Mesenchymal stem cell (in vitro differentiated cells and primary cell): ENCODE data around the gene WNK1.

Experiments
- DNase-seq: peaks from one replicate; pipeline ENCODE4 v3.0.0-alpha.2; 2013
- H2AFZ ChIP-seq: one replicate; pipeline ENCODE4 v1.6.1; 2013; ENCODE audit warnings: low read depth, mild to moderate bottlenecking, control low read depth, inconsistent platforms, low read length, moderate library complexity
- H2AK5ac ChIP-seq: 2 replicates; pipeline ENCODE4 v1.6.1; 2013; ENCODE audit warnings: low read length, moderate library complexity, mild to moderate bottlenecking, inconsistent platforms; ENCODE audit not compliant: severe bottlenecking
- H2BK120ac ChIP-seq: one replicate; pipeline ENCODE4 v1.6.1; 2013; ENCODE audit warnings: low read depth, mild to moderate bottlenecking, inconsistent platforms, low read length, moderate library complexity
- H2BK12ac ChIP-seq, 2 experiments: one replicate each; pipeline ENCODE4 v1.6.1; 2013; ENCODE audit warnings: inconsistent platforms in 2 of 2, low read length in 2 of 2, mild to moderate bottlenecking in 2 of 2, moderate library complexity in 2 of 2, control low read depth in 1 of 2
- H2BK15ac ChIP-seq: one replicate; pipeline ENCODE4 v1.6.1; 2013; ENCODE audit warnings: mild to moderate bottlenecking, low read depth, inconsistent platforms; ENCODE audit not compliant: poor library complexity, severe bottlenecking
- H2BK5ac ChIP-seq: 2 replicates; pipeline ENCODE4 v1.6.1; 2013; ENCODE audit warnings: low read depth, mild to moderate bottlenecking, low read length, control low read depth, inconsistent platforms; ENCODE audit not compliant: poor library complexity, severe bottlenecking
- H3K14ac ChIP-seq, 2 experiments: one replicate each; pipeline ENCODE4 v1.6.1; 2013; ENCODE audit warnings: inconsistent platforms in 2 of 2, low read length in 2 of 2, control low read depth in 1 of 2, mild to moderate bottlenecking in 1 of 2, moderate library complexity in 1 of 2
- H3K18ac ChIP-seq, 2 experiments: one replicate each; pipeline ENCODE4 v1.6.1; 2013; ENCODE audit warnings: inconsistent platforms in 2 of 2, low read length in 2 of 2, control low read depth in 1 of 2, low read depth in 1 of 2, mild to moderate bottlenecking in 1 of 2
- H3K23ac ChIP-seq, 2 experiments: one replicate each; pipeline ENCODE4 v1.6.1; 2013; ENCODE audit warnings: inconsistent platforms in 2 of 2, low read length in 2 of 2, mild to moderate bottlenecking in 2 of 2, moderate library complexity in 2 of 2, control low read depth in 1 of 2
- H3K27ac ChIP-seq: 2 replicates; pipeline ENCODE4 v1.5.1; 2013; ENCODE audit warnings: mild to moderate bottlenecking, moderate library complexity, low read length, control low read depth, inconsistent platforms; ENCODE audit not compliant: poor library complexity, severe bottlenecking
- H3K27me3 ChIP-seq, 2 experiments: 2 replicates each; pipeline versions ENCODE4 v1.6.1 to v1.7.0; 2013; ENCODE audit warnings: low read length in 2 of 2, mild to moderate bottlenecking in 2 of 2, moderate library complexity in 2 of 2, control low read depth in 1 of 2, inconsistent platforms in 1 of 2; ENCODE audit not compliant: control insufficient read depth in 1 of 2, insufficient read depth in 1 of 2
- H3K36me3 ChIP-seq, 2 experiments: 2 replicates each; pipeline versions ENCODE4 v1.6.1 to v1.7.0; 2013; ENCODE audit warnings: low read length in 2 of 2, control low read depth in 1 of 2, inconsistent platforms in 1 of 2, low read depth in 1 of 2, mild to moderate bottlenecking in 1 of 2; ENCODE audit not compliant: insufficient read depth in 2 of 2, control insufficient read depth in 1 of 2
- H3K4ac ChIP-seq, 2 experiments: one replicate each; pipeline ENCODE4 v1.6.1; 2013; ENCODE audit warnings: inconsistent platforms in 2 of 2, low read length in 2 of 2, mild to moderate bottlenecking in 2 of 2, moderate library complexity in 2 of 2, control low read depth in 1 of 2, low read depth in 1 of 2
- H3K4me1 ChIP-seq: 2 replicates; pipeline ENCODE4 v1.6.1; 2013; ENCODE audit warnings: low read depth, low read length, control low read depth; ENCODE audit not compliant: control insufficient read depth, insufficient read depth
- H3K4me2 ChIP-seq: 2 replicates; pipeline ENCODE4 v1.6.1; 2013; ENCODE audit warnings: low read length, mild to moderate bottlenecking, inconsistent platforms; ENCODE audit not compliant: poor library complexity, severe bottlenecking
- H3K4me3 ChIP-seq, 2 experiments: 2 replicates each; pipeline versions ENCODE4 v1.5.1 to v1.7.0; 2013; ENCODE audit warnings: low read length in 2 of 2, mild to moderate bottlenecking in 2 of 2, control low read depth in 1 of 2, low read depth in 1 of 2; ENCODE audit not compliant: insufficient read depth in 1 of 2
- H3K79me1 ChIP-seq: replicated peaks from 2 replicates; pipeline ENCODE4 v1.6.1; 2013; ENCODE audit warnings: mild to moderate bottlenecking, control low read depth, low read length, inconsistent platforms; ENCODE audit not compliant: poor library complexity, severe bottlenecking
- H3K9ac ChIP-seq: 2 replicates; pipeline ENCODE4 v1.7.0; 2013; ENCODE audit warnings: mild to moderate bottlenecking, low read length, moderate library complexity
- H3K9me3 ChIP-seq: 2 replicates; pipeline ENCODE4 v1.7.0; 2013; ENCODE audit warnings: mild to moderate bottlenecking, low read length; ENCODE audit not compliant: control insufficient read depth
- H4K8ac ChIP-seq: one replicate; pipeline ENCODE4 v1.6.1; 2013; ENCODE audit warnings: inconsistent platforms, mild to moderate bottlenecking, low read length, moderate library complexity
- H4K91ac ChIP-seq: one replicate; pipeline ENCODE4 v1.6.1; 2013; ENCODE audit warnings: mild to moderate bottlenecking, low read length, inconsistent platforms
- WGBS: methylation state at CpG from one replicate; pipeline ENCODE4 v1.1.7; 2013; ENCODE audit warnings: mixed read lengths; 5-methylcytosine and 5-hydroxymethylcytosine counted together

Gene WNK1

DNA sequence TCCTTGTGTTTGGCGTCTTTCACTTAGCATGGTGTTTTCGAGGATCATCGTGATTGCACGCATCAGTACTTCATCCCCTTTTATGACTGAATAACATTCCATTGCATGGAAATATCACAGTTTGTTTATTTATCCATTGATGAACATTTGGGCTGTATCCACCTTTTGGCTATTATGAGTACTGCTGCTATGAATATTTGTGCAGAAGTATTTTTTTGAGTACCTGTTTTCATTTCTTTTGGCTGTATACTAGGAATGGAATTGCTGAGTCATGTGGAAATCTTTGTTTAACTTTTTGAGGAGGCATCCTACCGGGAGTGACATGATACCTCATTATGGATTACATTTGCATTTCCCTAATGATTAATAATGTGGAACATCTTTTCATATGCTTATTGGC is 66.4 kb downstream of the WNK1 start:
- Histone ChIP-seq H3K4me1 (no peaks in the 10 kb centered on the region), H2BK15ac (no peak overlapping the region), H3K27ac (no peak overlapping the region), H2AK5ac (no peak overlapping the region), H2BK120ac (no peak overlapping the region), H3K18ac (no peak overlapping the region), H3K23ac (no peak overlapping the region), H3K36me3 (peaks cover 6 to 34% of the 10 kb centered on the region in 2 experiments), H3K79me1 (peaks cover 9% of the 10 kb centered on the region), H3K9me3 (peaks cover 12% of the 10 kb centered on the region), H3K9ac (no peak overlapping the region), H2BK5ac (no peak overlapping the region), H3K4me2 (no peak overlapping the region), H3K27me3 (no peaks in the 10 kb centered on the region), H4K91ac (no peak overlapping the region), H2AFZ (no peak overlapping the region), H2BK12ac (no peak overlapping the region), H3K14ac (no peak overlapping the region), H3K4me3 (no peak overlapping the region), H4K8ac (no peak overlapping the region), H3K4ac (no peak overlapping the region)
- DNase-seq, result no peak
- WGBS, result 95% methylated on average over 3 of the region's 5 CpGs

DNA sequence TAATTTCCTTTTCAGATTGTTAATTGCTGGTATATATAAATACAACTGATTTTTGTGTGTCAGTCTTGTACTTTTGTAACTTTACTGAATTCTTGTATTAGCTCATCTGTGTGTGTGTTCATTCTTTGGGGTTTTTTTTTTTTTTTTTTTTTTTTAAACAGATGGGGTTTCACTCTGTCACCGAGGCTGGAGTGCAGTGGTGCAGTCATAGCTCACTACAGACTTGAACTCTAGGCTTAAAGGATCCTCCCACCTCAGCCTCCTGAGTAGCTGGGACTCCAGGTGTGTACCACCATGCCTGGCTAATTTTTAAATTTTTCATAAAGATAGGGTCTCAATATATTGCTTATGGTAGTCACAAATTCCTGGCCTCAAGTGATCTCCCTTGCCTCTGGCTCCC is 68.0 kb downstream of the WNK1 start:
- H2AK5ac ChIP-seq, result no peak overlapping the region

DNA sequence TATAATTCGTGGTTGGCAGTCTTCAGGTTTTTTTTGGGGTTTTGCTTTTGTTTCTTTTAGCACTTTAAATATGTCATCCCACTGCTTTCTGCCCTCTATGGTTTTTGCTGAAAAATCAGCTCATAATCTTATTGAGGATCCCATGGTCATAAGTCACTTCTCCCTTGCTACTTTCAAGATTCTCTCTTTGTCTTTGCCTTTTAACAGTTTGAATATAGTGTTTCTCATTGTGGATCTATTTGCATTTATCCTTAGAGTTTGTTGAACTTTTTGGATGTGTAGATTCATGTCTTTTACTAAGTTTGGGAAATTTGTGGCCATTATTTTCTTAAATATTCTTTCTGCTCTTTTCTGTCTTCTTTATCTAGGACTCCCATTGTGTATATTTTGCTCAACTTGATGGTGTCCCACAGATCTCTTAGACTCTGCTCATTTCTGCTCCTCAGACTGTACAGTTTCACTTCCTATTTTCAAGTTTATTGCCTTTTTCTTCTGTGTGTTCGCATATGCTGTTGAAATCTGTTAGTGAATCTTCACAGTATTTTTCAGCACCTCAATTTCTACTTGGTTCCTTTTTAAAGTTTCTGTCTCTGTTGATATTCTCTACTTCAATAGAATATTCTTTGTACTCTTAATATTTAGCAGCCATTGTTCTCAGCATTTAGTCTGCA is 70.8 kb downstream of the WNK1 start:
- Histone ChIP-seq H2AK5ac (no peak overlapping the region), H2BK12ac (no peak overlapping the region), H3K9me3 (peaks cover 16% of the 10 kb centered on the region), H2BK15ac (no peak overlapping the region), H3K4me2 (no peak overlapping the region), H3K79me1 (peaks cover 11% of the 10 kb centered on the region), H3K14ac (no peak overlapping the region), H3K36me3 (peaks cover 2 to 12% of the 10 kb centered on the region in 2 experiments), H3K18ac (no peak overlapping the region), H2AFZ (no peak overlapping the region), H4K91ac (no peak overlapping the region), H3K27ac (no peak overlapping the region), H3K23ac (no peak overlapping the region), H2BK120ac (no peak overlapping the region), H3K4me3 (no peak overlapping the region), H3K9ac (no peak overlapping the region), H3K27me3 (no peaks in the 10 kb centered on the region), H3K4ac (no peak overlapping the region), H4K8ac (no peak overlapping the region), H3K4me1 (no peaks in the 10 kb centered on the region), H2BK5ac (no peak overlapping the region)
- no CpG with 5 or more reads among the region's 2 CpGs for WGBS
- DNase-seq, result no peak

More for the DNA sequence above, 68.0 kb downstream of the WNK1 start:
- Histone ChIP-seq H3K4ac (no peak overlapping the region), H3K14ac (no peak overlapping the region), H3K79me1 (peaks cover 7% of the 10 kb centered on the region), H3K27me3 (no peaks in the 10 kb centered on the region), H3K9me3 (peaks cover 16% of the 10 kb centered on the region), H4K8ac (no peak overlapping the region), H2AFZ (no peak overlapping the region), H2BK120ac (no peak overlapping the region), H4K91ac (no peak overlapping the region), H3K4me2 (no peak overlapping the region), H3K23ac (no peak overlapping the region), H2BK12ac (no peak overlapping the region), H3K36me3 (peaks cover 2 to 24% of the 10 kb centered on the region in 2 experiments), H3K27ac (no peak overlapping the region), H2BK15ac (no peak overlapping the region), H3K18ac (no peak overlapping the region), H3K4me1 (no peaks in the 10 kb centered on the region), H3K4me3 (no peak overlapping the region), H3K9ac (no peak overlapping the region), H2BK5ac (no peak overlapping the region)
- DNase-seq, result no peak
- WGBS, result 75% methylated on average over 1 of the region's 1 CpG

DNA sequence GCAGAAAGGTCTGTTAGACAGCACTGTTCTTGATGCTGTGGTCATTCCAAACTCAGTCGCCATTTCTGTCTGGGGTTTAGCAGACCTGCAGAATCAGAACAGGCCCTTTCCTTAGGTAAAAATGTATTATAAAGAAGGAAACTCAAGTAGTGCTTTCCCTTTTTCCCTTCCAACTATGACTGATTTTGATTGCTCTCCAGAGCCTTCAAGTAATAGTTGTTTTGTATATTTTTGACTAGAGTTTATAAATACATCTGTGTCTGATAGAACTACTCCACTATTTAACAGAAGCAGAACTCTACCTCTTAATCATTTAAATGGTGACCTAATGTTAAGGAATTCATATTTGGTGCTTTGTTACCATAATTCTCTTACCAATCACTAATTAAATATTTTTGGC is 74.0 kb downstream of the WNK1 start:
- Histone ChIP-seq H3K4ac (no peak overlapping the region), H2AK5ac (no peak overlapping the region), H2AFZ (no peak overlapping the region), H3K14ac (no peak overlapping the region), H2BK5ac (no peak overlapping the region), H3K27ac (no peak overlapping the region), H4K8ac (no peak overlapping the region), H3K9me3 (peaks cover 16% of the 10 kb centered on the region), H3K18ac (no peak overlapping the region), H2BK120ac (no peak overlapping the region), H2BK12ac (no peak overlapping the region), H2BK15ac (no peak overlapping the region), H3K79me1 (peaks cover 20% of the 10 kb centered on the region), H3K27me3 (no peaks in the 10 kb centered on the region), H3K4me2 (no peak overlapping the region), H3K4me1 (no peaks in the 10 kb centered on the region), H3K36me3 (peaks cover 7 to 41% of the 10 kb centered on the region in 2 experiments), H3K9ac (no peak overlapping the region), H3K4me3 (no peak overlapping the region), H4K91ac (no peak overlapping the region), H3K23ac (no peak overlapping the region)
- DNase-seq, result no peak
- 100% methylated on average over 1 of the region's 1 CpG for WGBS
